Activated CD4-positive, alpha-beta T cell treated with anti-CD3 and anti-CD28 coated beads, Interleukin-2, Interleukin-4, amounts not matched to agents 100 ng/mL and 50 ng/mL, durations not matched to agents 16 hours and 8 hours (primary cell): ENCODE measurements around the gene PRSS23.
A peak's percentile ranks its signal among the peaks of the same experiment; 100 is the strongest.
"Not testable (repeated sequence)": the region's sequence is repeated elsewhere in the genome, so short reads cannot be mapped to it uniquely, and the experiment has no call there.

Experiments used
- DNase-seq: peaks from one replicate; pipeline ENCODE4 v3.0.0-alpha.2; 2020; ENCODE audit warnings: low spot score

Gene PRSS23

GRCh38 chr11:86800076-86800959 lies at the start of gene PRSS23:
Gene PRSS23, plus strand, starts transcription at chr11:86800542. Its CDS starts 7,102 bp downstream, at chr11:86807644.
- peak; percentile 17 for DNase-seq

- no peak for DNase-seq
These were observed 46.9 kb upstream of the PRSS23 start for GRCh38 chr11:86753459-86753858.

GRCh38 chr11:86755146-86755545 lies 45.2 kb upstream of the PRSS23 start:
- no peak for DNase-seq

GRCh38 chr11:86758171-86758570 lies 42.2 kb upstream of the PRSS23 start:
- no peak for DNase-seq

- DNase-seq = no peak
These were observed 39.8 kb upstream of the PRSS23 start for GRCh38 chr11:86760577-86760976.

GRCh38 chr11:86761978-86762377 lies 38.4 kb upstream of the PRSS23 start:
- DNase-seq = no peak

- DNase-seq = no peak
These were observed 35.1 kb upstream of the PRSS23 start for GRCh38 chr11:86765203-86765602.

- DNase-seq = no peak
These were observed 34.5 kb upstream of the PRSS23 start for GRCh38 chr11:86765878-86766277.

GRCh38 chr11:86769219-86769618 lies 31.1 kb upstream of the PRSS23 start:
- DNase-seq = no peak

- not testable (repeated sequence) for DNase-seq
These were observed 29.8 kb upstream of the PRSS23 start for GRCh38 chr11:86770473-86771027.

- DNase-seq = no peak
These were observed 27.3 kb upstream of the PRSS23 start for GRCh38 chr11:86772999-86773398.

- no peak for DNase-seq
These were observed 26.7 kb upstream of the PRSS23 start for GRCh38 chr11:86773513-86774252.

- DNase-seq = no peak
These were observed 25.9 kb upstream of the PRSS23 start for GRCh38 chr11:86774417-86774816.

GRCh38 chr11:86775361-86775760 lies 25.0 kb upstream of the PRSS23 start:
- no peak for DNase-seq

GRCh38 chr11:86781546-86781945 lies 18.8 kb upstream of the PRSS23 start:
- no peak for DNase-seq

GRCh38 chr11:86782742-86783141 lies 17.6 kb upstream of the PRSS23 start:
- no peak for DNase-seq

GRCh38 chr11:86783661-86784060 lies 16.7 kb upstream of the PRSS23 start:
- DNase-seq = no peak

GRCh38 chr11:86784241-86784681 lies 16.1 kb upstream of the PRSS23 start:
- DNase-seq = no peak

GRCh38 chr11:86785576-86785975 lies 14.8 kb upstream of the PRSS23 start:
- no peak for DNase-seq

- DNase-seq = no peak
These were observed 13.3 kb upstream of the PRSS23 start for GRCh38 chr11:86787018-86787536.

- no peak for DNase-seq
These were observed 12.7 kb upstream of the PRSS23 start for GRCh38 chr11:86787656-86788055.

- no peak for DNase-seq
These were observed 10.1 kb upstream of the PRSS23 start for GRCh38 chr11:86790195-86790725.
